Stimulated activated naive CD4-positive, alpha-beta T cell treated with Interleukin-2 at 50 U/mL for 16 hours (primary cell): ENCODE results near the gene NAMPT.
A peak's percentile ranks its signal among the peaks of the same experiment; 100 is the strongest.
"Not testable (repeated sequence)": the region's sequence is repeated elsewhere in the genome, so short reads cannot be mapped to it uniquely, and the experiment has no call there.

Experiments
- DNase-seq: peaks from one replicate; lab custom pipeline; 2025; lab: John Stamatoyannopoulos, UW

The NAMPT gene

GRCh38 chr7:106304568-106304967, 19.8 kb upstream of the NAMPT start:
- DNase-seq: no peak

DNA sequence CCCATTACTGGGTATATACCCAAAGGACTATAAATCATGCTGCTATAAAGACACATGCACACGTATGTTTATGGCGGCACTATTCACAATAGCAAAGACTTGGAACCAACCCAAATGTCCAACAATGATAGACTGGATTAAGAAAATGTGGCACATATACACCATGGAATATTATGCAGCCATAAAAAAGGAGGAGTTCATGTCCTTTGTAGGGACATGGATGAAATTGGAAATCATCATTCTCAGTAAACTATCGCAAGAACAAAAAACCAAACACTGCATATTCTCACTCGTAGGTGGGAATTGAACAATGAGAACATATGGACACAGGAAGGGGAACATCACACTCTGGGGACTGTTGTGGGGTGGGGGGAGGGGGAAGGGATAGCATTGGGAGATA, 13.8 kb upstream of the NAMPT start:
- not testable (repeated sequence) for DNase-seq

DNA sequence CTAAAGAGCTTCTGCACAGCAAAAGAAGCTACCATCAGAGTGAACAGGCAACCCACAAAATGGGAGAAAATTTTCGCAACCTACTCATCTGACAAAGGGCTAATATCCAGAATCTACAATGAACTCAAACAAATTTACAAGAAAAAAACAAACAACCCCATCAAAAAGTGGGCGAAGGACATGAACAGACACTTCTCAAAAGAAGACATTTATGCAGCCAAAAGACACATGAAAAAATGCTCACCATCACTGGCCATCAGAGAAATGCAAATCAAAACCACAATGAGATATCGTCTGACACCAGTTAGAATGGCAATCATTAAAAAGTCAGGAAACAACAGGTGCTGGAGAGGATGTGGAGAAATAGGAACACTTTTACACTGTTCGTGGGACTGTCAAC, 13.4 kb upstream of the NAMPT start:
- not testable (repeated sequence) for DNase-seq

DNA sequence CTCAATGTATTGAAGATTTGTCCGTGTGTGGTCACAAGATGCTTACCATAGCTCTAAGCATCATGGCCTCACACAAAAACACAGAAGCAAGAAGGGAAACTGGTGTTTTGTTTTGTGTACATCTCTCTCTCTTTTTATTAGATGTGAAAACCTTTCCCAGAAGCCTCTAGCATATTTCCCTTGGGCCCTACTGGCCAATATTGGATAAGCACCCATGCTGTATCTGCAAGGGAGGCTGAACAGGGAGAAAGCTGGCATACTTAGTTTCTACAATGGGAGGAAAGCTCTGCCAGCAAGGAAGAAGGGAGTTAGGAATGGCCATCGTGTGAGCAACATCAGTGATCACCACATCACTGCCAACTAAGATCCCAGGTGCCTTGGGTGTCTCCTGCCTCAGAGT, 9.6 kb upstream of the NAMPT start:
- DNase-seq: no peak

DNA sequence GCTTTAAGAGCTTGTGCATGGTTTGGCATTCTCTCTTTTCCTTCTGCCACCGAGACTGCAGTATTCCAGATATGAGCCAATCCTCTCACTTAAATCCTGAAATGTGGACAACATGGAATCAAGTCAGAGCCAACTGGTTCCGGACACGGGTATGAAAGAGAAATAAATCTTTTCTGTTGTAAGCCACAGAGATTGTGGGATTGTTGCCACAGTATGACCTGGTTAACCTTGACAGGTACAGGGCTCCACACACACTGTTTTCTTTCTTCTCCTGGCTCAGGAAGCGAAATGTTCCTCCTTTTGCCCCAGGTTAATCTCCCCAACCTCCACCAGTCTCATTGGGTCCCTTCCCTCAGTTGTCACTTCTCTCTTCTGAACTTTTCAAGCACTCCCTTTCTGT, 6.5 kb upstream of the NAMPT start:
- no peak for DNase-seq

GRCh38 chr7:106290319-106290718, 5.5 kb upstream of the NAMPT start:
- DNase-seq: no peak

- DNase-seq: no peak
Observed at GRCh38 chr7:106289848-106290247, 5.1 kb upstream of the NAMPT start.

DNA sequence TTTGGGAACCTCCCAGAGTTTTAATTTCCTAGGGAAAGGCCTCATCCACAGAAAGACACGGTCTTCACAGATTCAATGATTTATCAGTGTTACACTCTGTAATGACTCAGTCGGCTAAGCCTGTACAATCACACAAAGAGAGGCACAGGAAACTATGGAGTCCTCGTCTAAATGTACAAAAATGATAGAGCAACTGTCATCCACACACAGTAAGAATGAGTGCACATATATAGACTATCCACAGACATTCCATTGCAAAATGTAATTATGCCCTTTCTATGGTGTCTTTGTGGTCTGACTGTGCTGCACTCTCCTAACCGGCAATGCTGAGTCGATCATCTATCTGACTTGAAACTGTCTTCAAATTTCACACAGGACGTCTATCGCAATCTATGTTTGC, 3.5 kb upstream of the NAMPT start:
- no peak for DNase-seq

GRCh38 chr7:106287786-106288185, 3.0 kb upstream of the NAMPT start:
- DNase-seq: no peak

- peak; percentile 42 for DNase-seq
Observed at GRCh38 chr7:106285855-106286492, 1.2 kb upstream of the NAMPT start.

DNA sequence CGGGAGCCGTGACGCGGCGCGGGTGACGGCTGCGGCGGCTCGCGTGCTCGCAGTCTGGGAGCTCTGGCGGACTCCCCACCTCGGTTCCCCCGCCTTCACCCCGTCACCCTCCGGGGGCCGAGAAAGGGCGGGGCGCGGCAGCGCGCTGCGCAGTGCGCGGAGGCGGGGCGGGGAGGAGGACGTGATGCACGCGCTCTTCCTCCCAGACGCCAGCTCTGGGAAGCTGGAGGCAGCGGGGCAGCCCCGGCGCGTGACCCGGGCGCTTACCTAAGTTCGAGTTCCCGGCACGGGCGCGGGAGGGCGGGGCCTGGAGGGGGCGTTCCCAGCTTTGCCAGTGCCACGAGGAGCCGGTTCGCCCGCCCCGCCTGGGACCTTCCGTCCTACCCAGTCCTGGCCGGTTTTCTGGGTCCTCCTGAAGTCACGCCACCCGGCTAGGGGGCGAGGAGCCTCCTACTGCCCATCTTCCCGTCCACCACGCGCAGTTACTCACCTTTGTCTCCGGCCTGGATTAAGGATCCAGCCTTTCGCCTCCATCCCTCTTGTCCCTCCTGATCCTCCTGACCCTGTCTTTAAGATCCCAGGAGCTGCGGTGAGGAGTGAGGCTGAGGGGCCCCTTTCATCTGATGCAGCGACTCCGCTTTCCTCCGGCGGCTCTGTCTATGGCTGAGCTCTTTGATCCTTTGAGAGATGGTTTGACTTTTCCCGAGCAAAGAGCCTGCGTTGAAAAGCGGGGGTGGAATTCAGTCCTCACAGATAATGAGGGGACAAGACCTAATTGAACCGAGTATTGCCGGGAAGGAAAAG, 470 bp upstream of the NAMPT start:
- DNase-seq: peak; percentile 100

DNA sequence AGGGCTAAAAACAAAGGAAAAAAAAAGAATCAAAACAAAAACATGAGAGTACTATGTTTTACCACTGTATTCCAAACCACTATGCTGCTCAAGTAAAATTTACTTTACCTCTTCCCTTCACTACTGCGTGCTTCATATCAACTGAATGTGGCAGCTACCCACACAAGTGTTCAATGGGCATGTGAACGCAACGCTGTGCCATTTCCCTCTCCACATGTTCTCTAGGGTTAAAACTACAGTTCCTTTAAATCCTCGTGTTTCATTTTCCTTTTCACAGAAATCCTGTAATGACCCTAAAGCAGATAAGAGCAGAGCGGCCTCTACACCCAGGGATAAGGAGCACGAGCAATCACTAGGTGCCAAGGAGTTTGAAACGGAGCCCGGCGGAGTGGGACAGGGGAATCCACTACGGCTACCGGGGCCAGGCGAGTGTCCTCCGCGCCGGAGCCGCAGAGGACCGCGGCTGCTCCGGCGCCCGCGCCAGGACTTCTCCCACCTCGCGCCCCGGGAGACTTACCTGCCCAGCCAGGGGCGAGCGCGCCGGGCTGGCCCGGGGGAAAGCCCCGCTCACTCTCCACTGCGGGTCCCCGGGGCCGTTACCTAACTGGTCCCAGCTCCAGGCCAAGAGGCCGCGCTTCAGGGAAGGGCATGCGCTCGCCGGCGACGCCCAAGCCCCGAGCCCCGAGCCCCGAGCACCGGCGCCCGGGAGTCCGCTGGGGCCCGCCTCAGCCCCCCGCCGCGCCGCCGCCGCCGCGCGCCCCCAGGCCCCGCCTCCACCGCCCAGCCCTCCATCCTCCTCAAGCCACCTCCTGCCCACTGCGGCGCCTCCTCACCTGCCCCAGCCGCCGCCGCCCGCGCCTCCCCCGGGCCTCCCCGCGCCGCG, 711 bp downstream of the NAMPT start:
- DNase-seq: peak; percentile 73

- no peak for DNase-seq
Observed at GRCh38 chr7:106283501-106283830, 1.3 kb downstream of the NAMPT start.

DNA sequence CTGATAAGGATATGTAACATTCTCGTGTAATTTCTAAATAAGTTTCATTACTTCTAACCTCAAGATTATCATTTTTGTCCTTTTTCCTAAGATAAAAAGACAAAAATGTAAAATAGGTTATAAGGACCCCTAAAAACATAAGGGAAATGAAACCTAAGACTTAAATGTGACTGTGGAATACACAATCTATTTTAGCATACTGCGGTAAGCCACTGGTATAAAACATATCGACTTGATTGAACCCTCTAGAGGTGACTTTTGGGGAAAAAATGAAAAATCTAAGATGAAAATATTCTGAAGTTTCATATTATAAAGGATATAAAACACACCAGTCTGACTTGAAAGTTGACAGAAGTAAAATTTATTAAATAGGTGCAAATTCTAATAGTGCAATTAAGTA, 1.9 kb downstream of the NAMPT start:
- DNase-seq: no peak

- no peak for DNase-seq
Observed at GRCh38 chr7:106282390-106282789, 2.4 kb downstream of the NAMPT start.

GRCh38 chr7:106281585-106282318, 3.0 kb downstream of the NAMPT start:
- DNase-seq: peak; percentile 7

GRCh38 chr7:106281127-106281526, 3.7 kb downstream of the NAMPT start:
- no peak for DNase-seq

DNA sequence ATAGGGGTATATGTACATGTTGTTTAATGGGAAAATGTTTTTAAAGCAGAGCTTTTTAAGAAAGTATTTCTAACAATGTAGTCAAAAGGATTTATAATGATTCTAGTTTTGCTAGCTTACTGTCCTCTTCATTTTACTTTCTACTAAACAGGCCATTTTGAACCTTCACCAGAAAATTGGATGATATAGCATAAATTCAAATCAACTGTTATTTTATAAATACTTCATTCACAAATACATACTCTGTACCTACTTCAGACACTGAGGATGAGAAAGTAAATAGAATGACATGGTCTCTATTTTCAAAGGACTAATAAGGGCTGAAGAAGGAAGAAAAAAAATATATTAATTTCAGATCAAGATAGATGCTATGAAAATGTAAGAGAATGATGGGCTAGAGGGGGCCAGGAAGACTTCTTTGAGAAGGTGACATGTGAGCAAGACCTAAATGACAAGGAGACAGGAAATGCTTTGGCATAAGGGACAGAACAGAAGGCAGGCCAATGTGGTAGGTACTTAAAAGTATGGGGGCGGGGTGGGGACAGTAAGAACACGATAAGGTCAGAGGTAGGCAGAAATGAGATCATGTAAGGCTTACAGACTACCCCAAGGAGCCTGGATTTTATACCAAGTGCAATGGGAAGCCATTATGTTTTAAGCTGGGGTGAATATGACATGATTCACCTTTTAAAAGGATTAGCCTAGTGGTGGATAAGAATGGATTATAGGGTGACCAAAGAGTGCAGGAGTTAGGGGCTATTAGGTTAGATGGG, 5.2 kb downstream of the NAMPT start:
- peak; percentile 9 for DNase-seq

DNA sequence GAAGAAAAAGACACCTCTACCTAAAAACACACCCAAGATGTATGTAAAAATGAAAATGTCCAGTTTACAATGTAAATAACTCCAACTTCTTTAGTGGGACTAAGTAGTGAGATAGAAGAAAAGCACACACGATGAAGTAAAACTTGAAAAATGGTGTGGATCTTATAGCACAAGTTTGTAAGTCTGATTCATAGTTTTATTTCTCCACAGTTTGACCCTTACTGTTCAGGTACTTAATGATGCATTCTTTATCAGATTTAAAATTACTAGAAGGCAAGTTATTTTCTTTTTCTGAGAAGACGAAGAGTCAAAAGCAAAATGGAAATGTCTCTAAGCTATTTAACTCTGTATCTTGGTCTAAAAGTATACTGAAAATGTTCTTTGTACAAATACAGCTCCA, 6.1 kb downstream of the NAMPT start:
- DNase-seq: no peak

GRCh38 chr7:106277976-106278375, 6.8 kb downstream of the NAMPT start:
- DNase-seq: no peak

- no peak for DNase-seq
Observed at GRCh38 chr7:106276513-106276912, 8.3 kb downstream of the NAMPT start.
